Measurements from ENCODE around the gene NOTCH2NLA.
"Not testable (repeated sequence)": the region's sequence is repeated elsewhere in the genome, so short reads cannot be mapped to it uniquely, and the experiment has no call there.

Gene NOTCH2NLA

GRCh38 chr1:146228710-146229477 is at the start of gene NOTCH2NLA:
TSS of gene NOTCH2NLA (minus strand) at chr1:146229021. CDS start at chr1:146189337, 39,684 bp downstream.
- not testable (repeated sequence) for DNase-seq (ENCODE audit: low read depth, low spot score)

- not testable (repeated sequence) for DNase-seq (ENCODE audit: low read depth, low spot score)
Measured at GRCh38 chr1:146278346-146278745, 49.5 kb upstream of the NOTCH2NLA start.

GRCh38 chr1:146277087-146277486 is 48.3 kb upstream of the NOTCH2NLA start:
- not testable (repeated sequence) for DNase-seq (ENCODE audit: low read depth, low spot score)

GRCh38 chr1:146274083-146274482 is 45.3 kb upstream of the NOTCH2NLA start:
- not testable (repeated sequence) for DNase-seq (ENCODE audit: low read depth, low spot score)

GRCh38 chr1:146273194-146273593 is 44.4 kb upstream of the NOTCH2NLA start:
- DNase-seq (ENCODE audit: low read depth, low spot score) = not testable (repeated sequence)

GRCh38 chr1:146272734-146273133 is 43.9 kb upstream of the NOTCH2NLA start:
- DNase-seq (ENCODE audit: low read depth, low spot score) = not testable (repeated sequence)

- not testable (repeated sequence) for DNase-seq (ENCODE audit: low read depth, low spot score)
Measured at GRCh38 chr1:146271977-146272376, 43.2 kb upstream of the NOTCH2NLA start.

GRCh38 chr1:146270129-146270528 is 41.3 kb upstream of the NOTCH2NLA start:
- not testable (repeated sequence) for DNase-seq (ENCODE audit: low read depth, low spot score)

- DNase-seq (ENCODE audit: low read depth, low spot score) = not testable (repeated sequence)
Measured at GRCh38 chr1:146266179-146266748, 37.4 kb upstream of the NOTCH2NLA start.

GRCh38 chr1:146264761-146265160 is 35.9 kb upstream of the NOTCH2NLA start:
- not testable (repeated sequence) for DNase-seq (ENCODE audit: low read depth, low spot score)

- not testable (repeated sequence) for DNase-seq (ENCODE audit: low read depth, low spot score)
Measured at GRCh38 chr1:146260006-146260730, 31.3 kb upstream of the NOTCH2NLA start.

GRCh38 chr1:146257992-146258552 is 29.3 kb upstream of the NOTCH2NLA start:
- not testable (repeated sequence) for DNase-seq (ENCODE audit: low read depth, low spot score)

GRCh38 chr1:146254569-146255197 is 25.9 kb upstream of the NOTCH2NLA start:
- not testable (repeated sequence) for DNase-seq (ENCODE audit: low read depth, low spot score)

GRCh38 chr1:146253249-146253855 is 24.5 kb upstream of the NOTCH2NLA start:
- not testable (repeated sequence) for DNase-seq (ENCODE audit: low read depth, low spot score)

GRCh38 chr1:146251523-146251922 is 22.7 kb upstream of the NOTCH2NLA start:
- DNase-seq (ENCODE audit: low read depth, low spot score) = not testable (repeated sequence)

GRCh38 chr1:146248643-146249042 is 19.8 kb upstream of the NOTCH2NLA start:
- not testable (repeated sequence) for DNase-seq (ENCODE audit: low read depth, low spot score)

- not testable (repeated sequence) for DNase-seq (ENCODE audit: low read depth, low spot score)
Measured at GRCh38 chr1:146236626-146237025, 7.8 kb upstream of the NOTCH2NLA start.

GRCh38 chr1:146236026-146236601 is 7.3 kb upstream of the NOTCH2NLA start:
- not testable (repeated sequence) for DNase-seq (ENCODE audit: low read depth, low spot score)

- DNase-seq (ENCODE audit: low read depth, low spot score) = not testable (repeated sequence)
Measured at GRCh38 chr1:146228144-146228682, 608 bp downstream of the NOTCH2NLA start.

- not testable (repeated sequence) for DNase-seq (ENCODE audit: low read depth, low spot score)
Measured at GRCh38 chr1:146174531-146174930, 54.3 kb downstream of the NOTCH2NLA start.

Measured in iPS DF 19.7 (cell line).